HG03432 (cell line): ENCODE results near the gene ACSL1.

Experiments
- ATAC-seq: cut with Tn5 transposase; IDR thresholded peaks from one replicate; pipeline ENCODE4 v1.9.1; 2021; ENCODE audit warnings: mild to moderate bottlenecking, moderate library complexity; ENCODE audit not compliant: unreplicated experiment

Gene ACSL1

GRCh38 chr4:184731056-184731455 lies 94.7 kb downstream of the ACSL1 start:
- no peak for ATAC-seq

- no peak for ATAC-seq
Measured at GRCh38 chr4:184729946-184730345, 95.8 kb downstream of the ACSL1 start.

GRCh38 chr4:184728858-184729257 lies 96.9 kb downstream of the ACSL1 start:
- no peak for ATAC-seq

GRCh38 chr4:184727430-184727829 lies 98.3 kb downstream of the ACSL1 start:
- no peak for ATAC-seq

GRCh38 chr4:184722798-184723197 lies 103.0 kb downstream of the ACSL1 start:
- no peak for ATAC-seq

GRCh38 chr4:184721254-184721653 lies 104.5 kb downstream of the ACSL1 start:
- ATAC-seq, result no peak

GRCh38 chr4:184719407-184719806 lies 106.4 kb downstream of the ACSL1 start:
- no peak for ATAC-seq

- ATAC-seq, result no peak
Measured at GRCh38 chr4:184715526-184715925, 110.2 kb downstream of the ACSL1 start.

- no peak for ATAC-seq
Measured at GRCh38 chr4:184713887-184714286, 111.9 kb downstream of the ACSL1 start.

- ATAC-seq, result no peak
Measured at GRCh38 chr4:184712322-184712721, 113.4 kb downstream of the ACSL1 start.

- no peak for ATAC-seq
Measured at GRCh38 chr4:184706453-184706852, 119.3 kb downstream of the ACSL1 start.

- ATAC-seq, result no peak
Measured at GRCh38 chr4:184705692-184706091, 120.1 kb downstream of the ACSL1 start.
